Measurements from ENCODE around the gene SYCP2L.
"Not testable (repeated sequence)": the region's sequence is repeated elsewhere in the genome, so short reads cannot be mapped to it uniquely, and the experiment has no call there.

The SYCP2L gene

DNA sequence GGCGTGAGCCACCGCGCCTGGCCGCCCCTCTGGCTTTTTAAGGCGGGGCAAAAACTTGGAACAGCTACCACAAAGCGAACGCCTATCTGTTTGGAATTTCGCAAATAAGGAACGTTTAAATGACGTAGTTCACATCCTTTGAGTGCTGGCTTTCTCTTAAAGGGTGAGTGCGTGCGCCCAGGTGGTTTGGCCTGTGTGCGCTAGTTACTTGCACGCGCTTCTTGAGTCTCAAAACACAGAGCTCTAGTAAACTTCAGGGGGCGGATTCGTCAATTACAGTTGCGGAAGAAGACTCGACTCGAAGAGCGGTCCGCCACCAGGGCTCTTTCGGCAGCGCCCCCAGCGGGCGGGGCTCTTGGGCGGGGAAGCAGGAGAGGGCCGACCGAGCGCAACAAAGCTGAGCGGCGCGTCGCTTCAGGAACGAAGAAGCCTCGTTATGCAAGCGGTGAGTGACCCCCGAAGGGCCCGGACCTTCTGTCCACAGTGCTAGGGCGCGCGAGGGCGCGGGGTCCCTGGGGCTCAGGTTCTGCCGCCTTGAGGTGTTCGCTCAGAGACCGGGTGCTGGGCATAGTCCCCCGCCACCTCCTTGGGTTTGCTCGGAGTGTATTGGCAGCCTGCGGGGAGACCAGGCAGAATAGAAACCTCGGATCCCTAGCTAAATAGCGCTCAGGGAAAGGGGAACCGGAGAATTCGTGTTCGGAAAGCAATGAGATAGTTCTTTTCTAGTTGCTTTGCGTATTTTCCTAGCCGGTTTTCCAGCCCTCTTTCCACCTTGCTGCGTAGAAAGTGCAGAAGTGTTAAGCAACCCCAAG lies at the start of gene SYCP2L:
TSS of gene SYCP2L (plus strand) at position 362 of the 812 bp plus-strand sequence. CDS start at position 437, 75 bp downstream.
- no peak for FAIRE-seq

DNA sequence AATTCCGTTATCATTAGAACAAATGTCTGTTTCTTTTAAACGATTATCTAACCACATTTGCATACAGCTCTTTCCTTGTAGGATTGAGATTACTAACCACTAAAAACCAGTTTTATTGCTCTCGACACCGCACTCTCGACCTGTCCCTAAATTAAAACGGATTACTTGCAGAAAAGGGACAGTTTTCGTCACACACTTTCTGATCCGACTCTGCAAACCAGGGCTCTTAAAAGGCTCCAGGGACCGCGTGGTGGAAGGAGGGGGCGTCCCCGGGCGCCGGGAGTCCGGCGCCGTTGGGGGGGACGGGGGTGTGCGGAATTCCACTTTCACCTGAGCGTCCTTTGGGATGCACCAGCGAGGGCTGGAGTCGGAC lies 49.2 kb upstream of the SYCP2L start:
- no peak for FAIRE-seq

GRCh38 chr6:10837995-10838793 lies 48.7 kb upstream of the SYCP2L start, which contains the start of gene MAK:
Gene MAK, minus strand, starts transcription at chr6:10838539. Its CDS starts 7,891 bp downstream, at chr6:10830648.
- FAIRE-seq = peak; percentile 88

DNA sequence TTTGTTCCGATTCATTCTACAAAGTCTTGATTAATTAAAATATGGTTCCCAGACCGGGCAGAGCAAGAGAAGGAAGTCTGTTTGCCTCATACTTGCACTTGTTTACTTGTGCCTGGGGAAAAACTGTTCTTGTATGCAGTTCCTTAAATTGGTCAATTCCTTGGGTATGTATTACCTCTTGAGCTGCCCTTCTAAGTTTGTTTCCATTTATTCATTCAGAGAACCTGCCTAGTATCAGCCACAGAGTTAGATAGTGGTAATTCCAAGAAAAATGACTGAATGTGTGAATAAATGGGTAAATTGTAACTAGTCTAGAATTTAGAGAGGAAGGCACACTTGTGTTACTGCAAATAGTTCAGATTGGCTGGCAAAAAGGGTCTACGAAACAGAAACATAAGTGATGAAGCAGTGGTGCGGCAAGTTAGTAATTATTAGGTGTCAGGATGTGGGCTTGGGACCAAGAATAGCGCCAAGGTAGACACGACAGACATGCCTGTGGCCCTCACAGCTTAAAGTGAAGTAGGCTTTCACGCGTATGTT lies 48.0 kb upstream of the SYCP2L start:
- FAIRE-seq = no peak

- no peak for FAIRE-seq
These were observed 43.3 kb upstream of the SYCP2L start for GRCh38 chr6:10843554-10843953.

GRCh38 chr6:10847684-10848083 lies 39.2 kb upstream of the SYCP2L start:
- FAIRE-seq = no peak

GRCh38 chr6:10849901-10850300 lies 37.0 kb upstream of the SYCP2L start:
- FAIRE-seq = no peak

- no peak for FAIRE-seq
These were observed 36.1 kb upstream of the SYCP2L start for GRCh38 chr6:10850728-10851127.

DNA sequence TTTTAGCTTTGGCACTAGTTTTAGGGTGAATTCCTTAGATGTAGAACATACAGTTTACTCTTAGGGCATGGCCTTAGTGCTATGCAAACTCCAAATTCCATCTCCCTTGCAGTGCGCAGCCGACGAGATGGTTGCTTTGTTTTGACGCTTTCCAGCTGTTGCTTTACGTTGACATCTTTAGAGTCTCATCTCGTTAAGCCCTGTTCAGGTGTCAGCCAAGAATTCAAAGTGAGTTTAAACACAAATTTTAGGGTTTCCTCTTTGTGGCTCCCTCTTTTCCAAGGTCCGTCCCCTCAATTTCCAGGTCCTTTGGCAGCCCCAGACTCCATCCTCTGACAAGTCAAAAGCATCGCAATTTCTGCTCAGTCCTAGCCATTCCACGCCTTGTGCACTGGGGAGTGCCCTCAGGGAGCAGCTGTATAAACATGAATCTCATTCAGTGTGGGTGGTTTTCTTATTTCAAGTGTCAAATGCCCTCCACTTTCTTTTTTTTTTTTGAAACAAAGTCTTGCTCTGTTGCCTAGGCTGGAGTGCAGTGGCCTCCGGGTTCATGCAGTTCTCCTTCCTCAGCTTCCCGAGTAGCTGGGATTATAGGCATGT lies 34.4 kb upstream of the SYCP2L start:
- FAIRE-seq = no peak

GRCh38 chr6:10853849-10854300 lies 33.0 kb upstream of the SYCP2L start:
- FAIRE-seq = not testable (repeated sequence)

DNA sequence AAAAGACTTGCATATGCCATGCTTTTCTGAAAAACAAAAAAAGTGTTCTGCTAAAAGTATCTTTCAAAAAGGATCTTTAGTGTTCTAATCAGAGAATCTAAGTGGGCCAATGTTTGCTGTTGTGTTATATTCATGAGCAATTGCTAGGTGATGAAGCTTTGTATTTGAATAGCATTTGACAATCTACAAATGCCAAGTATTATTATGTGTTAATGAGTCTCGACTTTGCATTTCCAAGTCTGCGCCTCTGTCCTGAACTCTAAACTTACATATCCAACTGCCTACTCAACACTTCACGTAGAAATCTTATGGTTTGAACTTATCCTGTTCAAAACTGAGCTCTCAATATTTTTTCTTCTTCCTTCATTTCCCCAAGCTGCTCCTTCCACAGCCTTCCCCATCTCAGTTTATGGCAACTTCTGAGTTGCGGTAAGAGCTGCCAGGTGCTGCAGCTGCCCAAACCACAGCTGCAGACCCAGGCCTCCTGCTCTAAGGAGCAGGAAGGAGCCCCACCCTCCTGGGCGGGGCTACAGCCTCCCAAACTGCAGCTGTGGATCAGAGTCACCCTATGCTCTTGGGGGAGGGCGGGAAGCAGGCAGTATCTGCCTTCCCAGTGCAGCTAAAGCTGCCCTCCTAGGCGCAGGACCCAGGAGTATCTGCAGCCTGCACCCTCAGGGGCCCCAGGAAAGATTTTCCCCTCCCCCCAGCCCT lies 31.8 kb upstream of the SYCP2L start:
- FAIRE-seq = no peak

DNA sequence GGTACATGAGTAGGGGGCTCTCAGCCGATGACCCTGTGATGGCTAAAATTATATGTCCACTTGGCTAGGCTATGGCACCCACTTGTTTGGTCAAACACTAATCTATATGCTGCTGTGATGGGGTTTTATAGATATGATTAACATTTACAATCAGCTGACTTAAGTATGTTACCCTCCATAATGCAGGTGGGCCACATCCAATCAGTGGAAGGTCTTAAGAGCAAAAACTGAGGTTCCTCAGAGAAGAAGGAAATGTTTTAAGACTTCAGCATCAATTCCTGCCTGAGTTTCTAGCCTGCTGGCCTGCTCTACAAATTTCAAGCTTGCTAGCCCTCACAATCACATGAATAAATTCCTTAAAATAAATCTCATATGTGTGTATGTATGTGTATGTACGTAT lies 29.6 kb upstream of the SYCP2L start:
- FAIRE-seq = no peak

- no peak for FAIRE-seq
These were observed 25.8 kb upstream of the SYCP2L start for GRCh38 chr6:10861086-10861485.

- no peak for FAIRE-seq
These were observed 24.5 kb upstream of the SYCP2L start for GRCh38 chr6:10862361-10862760.

- not testable (repeated sequence) for FAIRE-seq
These were observed 23.8 kb upstream of the SYCP2L start for GRCh38 chr6:10863031-10863430.

DNA sequence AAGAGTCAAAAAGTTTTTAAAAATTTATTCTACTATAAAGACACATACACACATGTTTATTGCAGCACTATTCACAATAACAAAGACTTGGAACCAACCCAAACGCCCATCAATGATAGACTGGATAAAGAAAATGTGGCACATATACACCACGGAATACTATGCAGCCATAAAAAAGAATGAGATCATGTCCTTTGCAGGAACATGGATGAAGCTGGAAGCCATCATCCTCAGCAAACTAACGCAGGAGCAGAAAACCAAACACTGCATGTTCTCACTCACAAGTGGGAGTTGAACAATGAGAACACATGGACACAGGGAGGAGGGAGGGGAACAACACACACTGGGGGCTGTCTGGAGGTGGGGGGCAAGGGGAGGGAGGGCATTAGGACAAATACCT lies 20.1 kb upstream of the SYCP2L start:
- FAIRE-seq = not testable (repeated sequence)

GRCh38 chr6:10867952-10868351 lies 18.9 kb upstream of the SYCP2L start:
- no peak for FAIRE-seq

GRCh38 chr6:10873374-10873773 lies 13.5 kb upstream of the SYCP2L start:
- no peak for FAIRE-seq

DNA sequence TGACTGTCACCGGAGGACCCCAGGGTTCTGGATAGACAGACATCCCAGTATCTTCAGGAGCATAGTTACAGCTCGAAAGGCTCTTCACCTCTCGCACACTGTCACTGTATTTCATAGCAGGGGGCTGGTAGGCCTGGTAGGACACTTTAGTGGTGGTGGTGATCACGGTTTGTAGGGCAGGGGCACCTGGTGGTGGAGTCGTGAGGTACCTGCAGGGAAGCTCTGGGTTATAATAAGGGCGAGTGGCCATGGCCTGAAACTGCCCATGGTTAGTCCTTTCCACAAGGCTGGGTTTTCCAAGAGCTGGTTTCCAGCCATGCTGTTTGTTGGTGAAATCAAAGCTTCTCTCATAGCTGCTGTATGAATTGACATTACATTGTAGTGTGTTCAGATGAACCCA lies 12.6 kb upstream of the SYCP2L start:
- FAIRE-seq = no peak

- FAIRE-seq = no peak
These were observed 11.8 kb upstream of the SYCP2L start for GRCh38 chr6:10875026-10875425.

- FAIRE-seq = no peak
These were observed 9.8 kb upstream of the SYCP2L start for GRCh38 chr6:10877012-10877411.

- no peak for FAIRE-seq
These were observed 9.0 kb upstream of the SYCP2L start for GRCh38 chr6:10877871-10878270.

All from endometrium (tissue), 2 donors.